A549 (cell line): ENCODE results near the gene PFKM. TPM values are rescaled to one million over a fixed set of nuclear protein-coding genes. Genes with fewer than 3 reads are reported as not detected.

Source experiments
- ATAC-seq, 2 experiments: fragments of 200-7000 bp in 1 of 2; fragments of >200 bp in 1 of 2; cut with Nextera tagmentation in 1 of 2; cut with Tn5 transposase in 1 of 2; 3 replicates each; pipeline versions ENCODE4 v1.8.0 to v1.9.1; 2018 to 2020; ENCODE audit warnings: mild to moderate bottlenecking in 1 of 2, moderate library complexity in 1 of 2
- CTCF ChIA-PET: fragments of 300-600 bp; sonication (Branson Sonifier 250); formaldehyde crosslinking; extraction: SDS; loops from one replicate; lab custom pipeline; 2021; ENCODE audit warnings: antibody characterized with exemption, inconsistent platforms; lab: Yijun Ruan, JAX
- POLR2A ChIA-PET: fragments of 350-600 bp; formaldehyde crosslinking; extraction: SDS; loops from one replicate; lab custom pipeline; 2021; ENCODE audit warnings: antibody characterized with exemption, inconsistent platforms; lab: Yijun Ruan, JAX
- DNase-seq, 2 experiments: peaks; one replicate each; pipeline versions ENCODE4 v3.0.0 to v3.0.0-alpha.2; 2011 to 2016; ENCODE audit warnings: low read depth in 1 of 2, low spot score in 1 of 2
- FAIRE-seq: peaks from 2 replicates; lab custom pipeline; 2011; peaks lifted over from hg19 to GRCh38; lab: Jason Lieb, UNC
- H3K27ac ChIP-seq, 2 experiments: fragments of >200 bp; sonication (Bioruptor Twin); formaldehyde crosslinking; 3 replicates each; pipeline ENCODE4 v1.5.1; 2016 to 2017
- H3K4me1 ChIP-seq: fragments of >200 bp; sonication (Bioruptor Twin); formaldehyde crosslinking; 3 replicates; pipeline ENCODE4 v1.6.1; 2016
- H3K4me2 ChIP-seq: fragments of >200 bp; sonication (Bioruptor Twin); formaldehyde crosslinking; 3 replicates; pipeline ENCODE4 v1.6.1; 2016
- H3K4me3 ChIP-seq: fragments of >200 bp; sonication (Bioruptor Twin); formaldehyde crosslinking; 3 replicates; pipeline ENCODE4 v1.5.1; 2016
- H3K9me3 ChIP-seq: fragments of >200 bp; sonication (Bioruptor Twin); formaldehyde crosslinking; 3 replicates; pipeline ENCODE4 v1.6.1; 2016
- ATOH8 ChIP-seq: fragments of 250-450 bp; sonication (Bioruptor Pico); IDR thresholded peaks from 2 replicates; pipeline ENCODE4 v1.5.0; 2020; ENCODE audit warnings: low read depth, mild to moderate bottlenecking, moderate library complexity
- BCL3 ChIP-seq: fragments of >200 bp; sonication (Bioruptor Twin); formaldehyde crosslinking; IDR thresholded peaks from 3 replicates; pipeline ENCODE4 v1.6.1; 2016
- BHLHE40 ChIP-seq: IDR thresholded peaks from 2 replicates; pipeline ENCODE4 v1.6.1; 2012; ENCODE audit warnings: low read depth, low read length, inconsistent platforms
- CHD2 ChIP-seq: fragments of 150-350 bp; IDR thresholded peaks from 2 replicates; pipeline ENCODE4 v1.6.1; 2014; ENCODE audit warnings: low read length; ENCODE audit not compliant: partially characterized antibody
- CHD4 ChIP-seq: fragments of 200-600 bp; sonication (generic); IDR thresholded peaks from 2 replicates; pipeline ENCODE4 v1.6.1; 2016; ENCODE audit warnings: antibody characterized with exemption, mild to moderate bottlenecking, borderline replicate concordance
- E2F6 ChIP-seq: IDR thresholded peaks from 2 replicates; pipeline ENCODE4 v1.6.1; 2012; ENCODE audit warnings: low read depth, borderline replicate concordance
- FOSB ChIP-seq: fragments of 250-450 bp; sonication (Bioruptor Pico); IDR thresholded peaks from 2 replicates; pipeline ENCODE4 v1.5.0; 2020; ENCODE audit warnings: mild to moderate bottlenecking, moderate library complexity
- FOXS1 ChIP-seq: fragments of 250-450 bp; sonication (Bioruptor Pico); IDR thresholded peaks from 2 replicates; pipeline ENCODE4 v1.5.0; 2020; ENCODE audit warnings: mild to moderate bottlenecking, moderate library complexity
- GATA3 ChIP-seq: IDR thresholded peaks from 2 replicates; pipeline ENCODE4 v1.6.1; 2012; ENCODE audit warnings: borderline replicate concordance
- HDAC2 ChIP-seq: fragments of 200-600 bp; sonication (generic); IDR thresholded peaks from 2 replicates; pipeline ENCODE4 v1.6.1; 2016
- HEYL ChIP-seq: fragments of 250-450 bp; sonication (Bioruptor Pico); IDR thresholded peaks from 2 replicates; pipeline ENCODE4 v1.8.0; 2021; ENCODE audit warnings: mild to moderate bottlenecking, moderate library complexity
- HOXB13 ChIP-seq: fragments of 250-450 bp; sonication (Bioruptor Pico); IDR thresholded peaks from 2 replicates; pipeline ENCODE4 v1.5.0; 2020; ENCODE audit warnings: low read depth, mild to moderate bottlenecking, moderate library complexity
- KDM5A ChIP-seq: fragments of 200-600 bp; sonication (generic); IDR thresholded peaks from 2 replicates; pipeline ENCODE4 v1.6.1; 2016; ENCODE audit warnings: antibody characterized with exemption, mild to moderate bottlenecking
- MAX ChIP-seq: IDR thresholded peaks from 2 replicates; pipeline ENCODE4 v1.6.1; 2012
- NFE2L2 ChIP-seq: fragments of 150-350 bp; conservative IDR thresholded peaks from 2 replicates; pipeline ENCODE4 v1.6.1; 2014; ENCODE audit warnings: low read length
- NPAS2 ChIP-seq: fragments of 250-450 bp; sonication (Bioruptor Pico); IDR thresholded peaks from 2 replicates; pipeline ENCODE4 v1.8.0; 2022; ENCODE audit warnings: mild to moderate bottlenecking, moderate library complexity, borderline replicate concordance
- PBX3 ChIP-seq: IDR thresholded peaks from 2 replicates; pipeline ENCODE4 v1.6.1; 2012
- PHF8 ChIP-seq: fragments of 200-600 bp; sonication (generic); IDR thresholded peaks from 2 replicates; pipeline ENCODE4 v1.6.1; 2016; ENCODE audit warnings: low read depth, mild to moderate bottlenecking, antibody characterized with exemption, moderate library complexity, borderline replicate concordance
- RARB ChIP-seq: fragments of 250-450 bp; sonication (Bioruptor Pico); IDR thresholded peaks from 2 replicates; pipeline ENCODE4 v1.8.0; 2021; ENCODE audit warnings: mild to moderate bottlenecking, moderate library complexity
- REST ChIP-seq: fragments of 200-600 bp; sonication (generic); IDR thresholded peaks from 2 replicates; pipeline ENCODE4 v1.6.1; 2016; ENCODE audit warnings: antibody characterized with exemption, mild to moderate bottlenecking, moderate library complexity
- RFX5 ChIP-seq: fragments of 450-650 bp; IDR thresholded peaks from 2 replicates; pipeline ENCODE4 v1.7.1; 2014; ENCODE audit warnings: antibody characterized with exemption, mild to moderate bottlenecking, moderate library complexity
- RNF2 ChIP-seq: fragments of 200-600 bp; sonication (generic); IDR thresholded peaks from 2 replicates; pipeline ENCODE4 v1.6.1; 2016; ENCODE audit warnings: low read depth, mild to moderate bottlenecking, antibody characterized with exemption, moderate library complexity, borderline replicate concordance
- TFCP2L1 ChIP-seq: fragments of 250-450 bp; sonication (Bioruptor Pico); IDR thresholded peaks from 2 replicates; pipeline ENCODE4 v1.5.0; 2021; ENCODE audit warnings: mild to moderate bottlenecking
- ZC3H11A ChIP-seq: fragments of 450-650 bp; IDR thresholded peaks from 2 replicates; pipeline ENCODE4 v1.6.1; 2014; ENCODE audit warnings: antibody characterized with exemption, mild to moderate bottlenecking
- whole genome bisulfite sequencing: methylation state at CpG from one replicate; pipeline ENCODE4 v1.1.6; 2017; ENCODE audit errors: missing lambda C conversion rate; 5-methylcytosine and 5-hydroxymethylcytosine counted together
- polyA plus RNA-seq, 4 experiments: library from polyadenylated mRNA; depleted of rRNA in 3 of 4; stranded (reverse); fragments of >200 nt; fragmentation: RNase III in 1 of 4; extraction: RNeasy Plus Mini Kit Qiagen cat#74134 plus additional on column Dnase treatment in 1 of 4; gene quantifications; 2 replicates in 3 of 4; 3 replicates in 1 of 4; pipeline ENCODE4 v1.2.3, GENCODE V29; 2011 to 2017

PFKM gene
- polyA plus RNA-seq, 2 of the 4 experiments (the other 2 are of a cell fraction), result 41.1 to 43.0 TPM

GRCh38 chr12:48160807-48161206 lies 41.6 kb downstream of the PFKM start:
- POLR2A ChIA-PET, result no interaction called here
- 95% methylated on average over 2 of the region's 2 CpGs for WGBS
- DNase-seq, result no peak
- no peaks in the 10 kb centered on the region for H3K9me3 ChIP-seq
- TF ChIP-seq KDM5A (no peak), FOXS1 (CRISPR knock-in tag) (no peak), RARB (CRISPR knock-in tag) (no peak), E2F6 (no peak), HDAC2 (no peak), TFCP2L1 (CRISPR knock-in tag) (no peak), REST (no peak), PBX3 (no peak), RFX5 (no peak), PHF8 (no peak), NFE2L2 (no peak), NPAS2 (CRISPR knock-in tag) (no peak), GATA3 (no peak), ZC3H11A (no peak)
- H3K4me2 ChIP-seq, result no peak overlapping the region
- peaks cover 8% of the 10 kb centered on the region; the same call in 1 of the 3 replicates for H3K4me1 ChIP-seq
- CTCF ChIA-PET, result interaction anchor here (0.7 to 1.8 kb wide), 3 partner anchors 10 to 77 kb away, joined by 4 to 7 read pairs (median 6); no protein-coding TSS in a partner anchor
- H3K4me3 ChIP-seq, result no peak overlapping the region
- no peak overlapping the region for H3K27ac ChIP-seq
- FAIRE-seq, result no peak
- no peak for ATAC-seq

GRCh38 chr12:48163150-48163747 lies 44.1 kb downstream of the PFKM start:
- TF ChIP-seq HEYL, result no peak
- no peak for TF ChIP-seq CHD4
- no peak for TF ChIP-seq ATOH8 (CRISPR knock-in tag)
- no peak for TF ChIP-seq CHD2
- TF ChIP-seq E2F6, result no peak
- no peak for TF ChIP-seq MAX
- no peak for TF ChIP-seq BHLHE40
- no peak for TF ChIP-seq FOSB (CRISPR knock-in tag)
- no peak for TF ChIP-seq HOXB13
- no peak for TF ChIP-seq RNF2
- no peak for TF ChIP-seq BCL3
- TF ChIP-seq, all 56 proteins: peak for 0
- 25% methylated on average over 5 of the region's 5 CpGs for WGBS
- ChIA-PET POLR2A (no interaction called here), CTCF (interaction anchor here (0.7 to 5.6 kb wide), 8 partner anchors 13 to 383 kb away, joined by 3 to 41 read pairs (median 10); no protein-coding TSS in a partner anchor)
- no peaks in the 10 kb centered on the region for H3K9me3 ChIP-seq
- DNase-seq (no peak), FAIRE-seq (no peak), ATAC-seq (no peak)
- no peak overlapping the region for H3K27ac ChIP-seq
- no peak overlapping the region for H3K4me3 ChIP-seq
- no peak overlapping the region for H3K4me2 ChIP-seq
- H3K4me1 ChIP-seq, result no peaks in the 10 kb centered on the region
